Endothelial cell of umbilical vein (primary cell): Measurements from ENCODE around the gene RAB25. TPM values are rescaled to one million over a fixed set of nuclear protein-coding genes. Genes with fewer than 3 reads are reported as not detected.

ENCODE experiments used
- BruUV-seq: library from RNA; stranded (reverse); fragments of 400-500 nt; replicated peaks from 2 replicates; lab custom pipeline; 2021; lab: Mats Ljungman, UMichigan
- CTCF ChIA-PET: fragments of 300-600, 350-600 bp; sonication (Branson Sonifier 250); formaldehyde crosslinking; loops from one replicate; lab custom pipeline; 2021; ENCODE audit warnings: antibody characterized with exemption, inconsistent platforms; lab: Charles Lee
- POLR2A ChIA-PET: fragments of 300-600, 350-600 bp; sonication (Branson Sonifier 250); formaldehyde crosslinking; loops from one replicate; lab custom pipeline; 2021; ENCODE audit warnings: antibody characterized with exemption, inconsistent platforms; lab: Charles Lee
- DNase-seq: peaks from one replicate; pipeline ENCODE4 v3.0.0-alpha.2; 2011; ENCODE audit warnings: low read depth, low spot score
- FAIRE-seq: peaks from 2 replicates; lab custom pipeline; 2011; peaks lifted over from hg19 to GRCh38; lab: Jason Lieb, UNC
- H2AFZ ChIP-seq: 2 replicates; pipeline ENCODE4 v1.6.0; 2012; ENCODE audit warnings: low read depth, low read length, control low read depth, inconsistent platforms
- H3K27ac ChIP-seq: 2 replicates; pipeline ENCODE4 v1.5.1; 2011; ENCODE audit warnings: low read depth, mild to moderate bottlenecking, control low read depth, low read length, moderate library complexity; ENCODE audit not compliant: insufficient read depth
- H3K27me3 ChIP-seq, 2 experiments: 2 replicates each; pipeline versions ENCODE4 v1.6.0 to v1.6.1; 2011; ENCODE audit warnings: low read length in 2 of 2, mixed read lengths in 1 of 2; ENCODE audit not compliant: control insufficient read depth in 2 of 2, insufficient read depth in 2 of 2
- H3K36me3 ChIP-seq, 2 experiments: 2 replicates in 1 of 2; 3 replicates in 1 of 2; pipeline ENCODE4 v1.5.1; 2011; ENCODE audit warnings: low read length in 2 of 2, mild to moderate bottlenecking in 1 of 2, moderate library complexity in 1 of 2; ENCODE audit not compliant: control insufficient read depth in 2 of 2, insufficient read depth in 2 of 2; ENCODE audit errors: extremely low read depth in 1 of 2
- H3K4me1 ChIP-seq: 3 replicates; pipeline ENCODE4 v1.5.1; 2011; ENCODE audit warnings: mild to moderate bottlenecking, low read length; ENCODE audit not compliant: control insufficient read depth, insufficient read depth; ENCODE audit errors: extremely low read depth
- H3K4me2 ChIP-seq: 2 replicates; pipeline ENCODE4 v1.6.1; 2011; ENCODE audit warnings: low read length, control low read depth, mixed read lengths; ENCODE audit not compliant: insufficient read depth
- H3K4me3 ChIP-seq, 3 experiments: fragments of 200-600 bp in 1 of 3; sonication (generic), shearing (Covaris generic) in 1 of 3; replicated peaks in 1 of 3; 2 replicates each; pipeline ENCODE4 v1.5.1; 2011 to 2016; ENCODE audit warnings: control low read depth in 3 of 3, low read length in 3 of 3, mild to moderate bottlenecking in 2 of 3, inconsistent platforms in 1 of 3, low read depth in 1 of 3, moderate library complexity in 1 of 3; ENCODE audit not compliant: insufficient read depth in 1 of 3
- H3K79me2 ChIP-seq: 2 replicates; pipeline ENCODE4 v1.6.0; 2012; ENCODE audit warnings: low read length, inconsistent platforms; ENCODE audit not compliant: control insufficient read depth, insufficient read depth
- H3K9ac ChIP-seq: replicated peaks from 2 replicates; pipeline ENCODE3; 2011; ENCODE audit warnings: low read length, control low read depth; ENCODE audit not compliant: insufficient read depth; ENCODE audit errors: extremely low read depth
- H3K9me1 ChIP-seq: replicated peaks from 3 replicates; pipeline ENCODE4 v1.6.0; 2011; ENCODE audit warnings: mild to moderate bottlenecking, low read length; ENCODE audit not compliant: control insufficient read depth, insufficient read depth; ENCODE audit errors: extremely low read depth
- H3K9me3 ChIP-seq: replicated peaks from 2 replicates; pipeline ENCODE4 v1.5.1; 2012; ENCODE audit warnings: low read length, inconsistent platforms; ENCODE audit not compliant: control insufficient read depth, insufficient read depth
- H4K20me1 ChIP-seq: replicated peaks from 2 replicates; pipeline ENCODE3; 2011; ENCODE audit warnings: mild to moderate bottlenecking, low read length; ENCODE audit not compliant: control insufficient read depth, insufficient read depth; ENCODE audit errors: extremely low read depth
- EZH2 ChIP-seq: IDR thresholded peaks from 2 replicates; pipeline ENCODE4 v1.6.1; 2012; ENCODE audit warnings: borderline replicate concordance, low read depth, mild to moderate bottlenecking, moderate library complexity, low read length, inconsistent platforms; ENCODE audit not compliant: severe bottlenecking
- FOS ChIP-seq: IDR thresholded peaks from 2 replicates; pipeline ENCODE4 v1.6.1; 2011; ENCODE audit warnings: mild to moderate bottlenecking, low read length, moderate library complexity, borderline replicate concordance; ENCODE audit not compliant: insufficient read depth
- GATA2 ChIP-seq: IDR thresholded peaks from 2 replicates; pipeline ENCODE4 v1.7.0; 2011; ENCODE audit warnings: low read depth, mild to moderate bottlenecking, moderate library complexity, mixed read lengths, low read length; ENCODE audit not compliant: insufficient read length, insufficient read depth
- JUN ChIP-seq: IDR thresholded peaks from 2 replicates; pipeline ENCODE4 v1.6.1; 2011; ENCODE audit warnings: borderline replicate concordance, low read depth; ENCODE audit not compliant: insufficient read length, insufficient read depth
- MYC ChIP-seq: IDR thresholded peaks from one replicate; pipeline ENCODE4 v1.6.1; 2011; ENCODE audit warnings: mild to moderate bottlenecking, low read depth, low read length
- POLR2A ChIP-seq: IDR thresholded peaks from 2 replicates; pipeline ENCODE4 v1.6.1; 2012; ENCODE audit warnings: low read depth, mild to moderate bottlenecking, control low read depth, low read length
- dilution Hi-C: fragments of 300-500 bp; cut with MboI; formaldehyde crosslinking; loops from one replicate; pipeline ENCODE4 v1.15.0; 2019; ENCODE audit warnings: low sequenced_read_pairs; ENCODE audit not compliant: extremely low pct_ligation_motif_present
- intact Hi-C: fragments of 100-400 bp; cut with micrococcal nuclease; formaldehyde crosslinking; loops from one replicate; pipeline ENCODE4 v1.10.0; 2022
- polyA plus RNA-seq, 4 experiments: library from polyadenylated mRNA; depleted of rRNA in 3 of 4; stranded (reverse) in 3 of 4; unstranded in 1 of 4; fragments of >200 nt; gene quantifications; 2 replicates each; pipeline versions ENCODE4 v1.2.1 to v1.2.3, GENCODE V29; 2011 to 2012; ENCODE audit warnings: missing spikeins in 1 of 4
- total RNA-seq: library from RNA; stranded (reverse); gene quantifications from 2 replicates; pipeline ENCODE4 v1.2.3, GENCODE V29; 2021
- TF ChIP-seq, protein P1 (sequence below): IDR thresholded peaks from 2 replicates; pipeline ENCODE4 v1.6.1; 2011; ENCODE audit not compliant: insufficient read depth, insufficient read length

Gene RAB25
- total and polyA plus RNA-seq, 2 donors (not counting 3 experiments of a cell fraction or from before 2014, with no cell fraction given): not detected

DNA sequence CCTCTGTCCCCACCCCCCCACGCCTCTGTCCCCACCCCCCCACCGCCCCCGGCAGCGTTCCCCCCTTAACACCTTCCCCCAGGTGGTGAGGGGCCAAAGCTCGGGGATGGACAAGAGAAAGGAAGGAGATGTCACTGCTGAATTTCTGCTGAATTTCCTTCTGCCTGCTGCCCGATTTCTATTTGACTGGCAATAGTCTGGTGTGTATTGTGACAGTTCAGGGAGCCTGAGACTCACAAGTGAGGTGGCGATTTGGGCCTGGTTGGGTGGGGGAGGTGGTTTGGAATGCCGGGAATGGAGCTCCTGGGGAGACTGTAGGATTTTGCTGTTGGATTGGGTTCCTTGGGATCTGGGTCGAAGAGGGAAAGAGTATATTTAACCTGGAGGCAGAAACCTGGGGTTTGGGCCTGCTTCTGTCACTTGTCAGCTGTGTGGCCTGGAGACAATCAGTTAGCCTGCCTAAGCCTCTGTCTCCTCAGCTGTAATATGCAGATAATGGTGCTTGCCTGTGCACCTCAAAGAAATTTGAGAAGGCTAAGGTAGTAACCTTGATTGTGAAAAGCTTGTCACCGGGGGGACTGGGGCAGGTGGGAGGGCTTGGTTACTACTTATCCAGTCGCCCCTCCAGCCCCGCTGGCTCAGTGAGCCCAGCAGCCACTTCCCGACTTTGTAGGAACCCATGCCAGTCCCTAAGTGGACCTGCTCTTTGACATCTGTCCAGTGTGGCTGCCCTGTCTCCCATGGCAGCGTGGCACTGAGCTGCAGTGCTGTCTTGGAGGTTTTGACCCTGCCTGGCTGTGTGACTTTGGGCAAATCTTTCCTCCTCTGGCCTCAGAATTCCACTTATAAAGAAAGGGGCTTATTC lies 45.9 kb downstream of the RAB25 start:
- Histone ChIP-seq H3K4me1 (peaks cover 42% of the 10 kb centered on the region), H3K4me3 (no peak overlapping the region), H3K9ac (peak overlapping the region; percentile 61), H3K27ac (peak overlapping the region; percentile 77), H3K27me3 (no peaks in the 10 kb centered on the region), H4K20me1 (no peaks in the 10 kb centered on the region), H3K4me2 (no peak overlapping the region), H3K36me3 (no peaks in the 10 kb centered on the region), H2AFZ (peak overlapping the region; percentile 24), H3K9me1 (no peaks in the 10 kb centered on the region), H3K9me3 (no peaks in the 10 kb centered on the region), H3K79me2 (no peaks in the 10 kb centered on the region)
- DNase-seq (no peak), FAIRE-seq (no peak)
- CTCF ChIA-PET: interaction anchor here (0.6 to 2.2 kb wide), 8 partner anchors 10 to 145 kb away, joined by 3 to 8 read pairs (median 4); no protein-coding TSS in a partner anchor
- BruUV-seq: no TSS peak
- TF ChIP-seq MYC (no peak), EZH2 (no peak), FOS (no peak), GATA2 (no peak), POLR2A (no peak), JUN (no peak)
- TF ChIP-seq, protein P1, sequence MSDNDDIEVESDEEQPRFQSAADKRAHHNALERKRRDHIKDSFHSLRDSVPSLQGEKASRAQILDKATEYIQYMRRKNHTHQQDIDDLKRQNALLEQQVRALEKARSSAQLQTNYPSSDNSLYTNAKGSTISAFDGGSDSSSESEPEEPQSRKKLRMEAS: no peak
- dilution Hi-C loops: no loop called here
- POLR2A ChIA-PET: interaction anchor here (0.7 to 1.6 kb wide), 3 partner anchors 9 to 22 kb away, joined by 3 to 7 read pairs (median 5); partner anchors contain the start of gene LMNA
- intact Hi-C loops: loop anchor here (1.0 kb wide), 3 partner anchors 7 to 19 kb away; partner anchors contain the start of gene LMNA
